Measurements from ENCODE around the gene HUNK.

Gene HUNK

GRCh38 chr21:31967334-31967733, 94.5 kb downstream of the HUNK start:
- DNase-seq: no peak

DNA sequence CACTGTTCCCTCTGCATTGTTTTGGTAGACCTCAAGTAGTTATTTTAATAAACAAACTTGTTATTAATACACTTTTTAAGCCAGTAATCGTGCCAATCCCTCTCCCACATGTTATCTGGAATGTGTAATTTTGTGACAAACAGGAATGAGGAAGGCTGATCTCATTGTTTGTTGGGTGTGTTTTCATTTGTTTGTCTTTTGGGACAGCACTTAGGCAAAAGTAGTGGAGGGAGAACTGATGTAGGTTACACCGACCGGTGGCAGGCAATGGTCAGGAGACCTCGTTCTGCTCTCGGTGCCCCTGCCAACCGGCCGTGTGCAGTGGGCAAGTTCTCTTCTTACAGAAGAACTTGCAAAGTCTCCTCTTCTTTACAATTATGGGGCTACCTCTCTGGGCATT, 99.8 kb downstream of the HUNK start:
- DNase-seq: no peak

- no peak for DNase-seq
Measured at GRCh38 chr21:31973402-31973944, 100.7 kb downstream of the HUNK start.

DNA sequence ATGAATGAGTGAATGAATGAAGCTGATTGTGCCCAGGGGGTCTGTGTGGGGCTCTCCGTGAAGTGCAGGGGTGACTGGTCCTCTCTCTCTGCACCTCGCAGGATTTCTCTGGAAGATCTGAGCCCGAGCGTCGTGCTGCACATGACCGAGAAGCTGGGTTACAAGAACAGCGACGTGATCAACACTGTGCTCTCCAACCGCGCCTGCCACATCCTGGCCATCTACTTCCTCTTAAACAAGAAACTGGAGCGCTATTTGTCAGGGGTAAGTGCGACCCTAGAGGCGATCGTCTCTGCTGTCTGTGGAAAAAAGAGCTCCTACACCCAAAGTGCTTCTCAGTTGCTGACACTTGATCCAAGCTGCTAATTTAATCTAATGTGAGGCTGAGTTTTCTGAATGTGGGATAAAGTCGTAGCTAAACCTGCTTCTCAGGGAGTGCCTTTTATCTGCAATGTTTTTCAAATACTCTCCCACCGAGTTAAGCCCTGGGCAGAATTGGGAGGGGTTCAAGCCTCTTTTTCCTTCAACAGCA, 101.7 kb downstream of the HUNK start:
- no peak for DNase-seq

GRCh38 chr21:31975491-31975890, 102.7 kb downstream of the HUNK start:
- DNase-seq: no peak

DNA sequence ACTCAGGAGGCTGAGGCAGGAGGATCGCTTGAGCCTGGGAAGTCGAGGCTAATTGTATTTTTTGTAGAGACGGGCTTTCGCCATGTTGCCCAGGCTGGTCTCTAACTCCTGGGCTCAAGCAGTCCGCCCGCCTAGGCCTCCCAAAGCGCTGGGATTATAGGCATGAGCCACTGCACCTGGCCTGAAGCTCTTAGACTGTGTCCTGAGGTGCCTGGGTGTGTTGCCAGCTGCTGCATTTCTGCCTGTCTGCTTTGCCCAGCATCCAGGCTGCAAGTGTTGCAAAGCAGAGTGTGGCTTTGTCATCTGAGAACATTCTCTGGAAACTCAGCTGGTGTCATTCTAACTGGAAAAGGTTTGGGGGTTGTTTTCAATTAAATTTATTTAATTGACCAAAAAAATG, 105.0 kb downstream of the HUNK start:
- DNase-seq: no peak

- DNase-seq: no peak
Measured at GRCh38 chr21:31983120-31983519, 110.3 kb downstream of the HUNK start.

DNA sequence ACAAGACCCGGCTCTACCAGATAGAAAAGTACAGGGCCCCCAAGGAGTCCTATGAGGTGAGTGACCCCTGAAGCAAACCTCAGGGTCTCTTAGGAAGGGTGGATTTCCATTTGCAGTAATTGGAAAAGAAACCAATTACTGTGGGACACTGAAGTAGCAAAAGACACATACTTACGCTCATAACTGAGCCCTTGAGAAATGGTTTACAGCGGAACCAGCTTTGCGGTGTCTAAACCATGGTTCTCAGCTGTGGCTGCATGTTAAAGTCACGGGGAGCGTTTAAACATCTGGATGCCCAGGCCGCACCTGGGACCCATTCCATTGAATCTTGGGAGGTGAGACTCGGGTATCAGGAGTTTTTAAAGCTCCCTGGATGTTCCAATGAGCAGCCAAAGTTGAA, 110.7 kb downstream of the HUNK start:
- no peak for DNase-seq

DNA sequence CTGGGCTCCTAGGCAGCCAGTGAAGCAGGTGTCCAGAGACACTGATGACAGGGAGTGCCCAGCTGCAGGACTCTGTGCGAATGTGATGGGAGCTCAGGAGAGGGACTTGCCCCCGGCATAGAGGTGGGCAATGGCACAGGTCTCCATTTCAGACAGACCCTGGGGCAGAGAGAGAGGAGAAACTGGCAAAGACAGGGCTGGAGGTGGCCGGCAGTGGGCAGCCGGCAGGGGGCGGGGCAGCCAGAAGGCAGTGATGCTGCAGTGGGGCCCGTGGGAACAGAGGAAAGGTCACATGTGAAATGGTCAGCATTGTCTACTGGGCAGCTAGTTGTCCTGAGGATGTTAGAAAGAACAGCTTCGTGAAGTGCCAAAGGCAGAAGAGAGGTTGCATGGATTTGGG, 112.6 kb downstream of the HUNK start:
- no peak for DNase-seq

- DNase-seq: no peak
Measured at GRCh38 chr21:31986035-31986856, 113.4 kb downstream of the HUNK start.

DNA sequence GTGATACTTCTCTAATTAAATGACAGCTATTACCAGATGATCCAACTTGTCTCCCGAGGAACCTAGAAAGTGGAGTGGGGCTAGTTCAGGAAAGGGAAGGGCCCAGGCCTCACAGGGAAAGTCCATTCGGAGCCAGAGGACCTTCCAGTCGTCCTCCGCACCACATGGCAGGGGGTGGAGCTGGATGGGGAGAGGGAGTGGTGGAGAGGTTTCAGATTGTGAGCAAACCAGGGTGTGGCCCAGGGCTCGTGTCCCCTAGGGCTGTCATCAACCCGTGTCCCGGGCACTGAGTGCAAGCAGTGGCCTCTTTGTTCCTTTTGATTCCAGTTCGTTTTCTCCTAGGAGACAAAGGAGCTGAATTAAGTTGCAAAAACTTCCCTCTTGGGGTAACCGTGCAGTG, 114.9 kb downstream of the HUNK start:
- DNase-seq: no peak

DNA sequence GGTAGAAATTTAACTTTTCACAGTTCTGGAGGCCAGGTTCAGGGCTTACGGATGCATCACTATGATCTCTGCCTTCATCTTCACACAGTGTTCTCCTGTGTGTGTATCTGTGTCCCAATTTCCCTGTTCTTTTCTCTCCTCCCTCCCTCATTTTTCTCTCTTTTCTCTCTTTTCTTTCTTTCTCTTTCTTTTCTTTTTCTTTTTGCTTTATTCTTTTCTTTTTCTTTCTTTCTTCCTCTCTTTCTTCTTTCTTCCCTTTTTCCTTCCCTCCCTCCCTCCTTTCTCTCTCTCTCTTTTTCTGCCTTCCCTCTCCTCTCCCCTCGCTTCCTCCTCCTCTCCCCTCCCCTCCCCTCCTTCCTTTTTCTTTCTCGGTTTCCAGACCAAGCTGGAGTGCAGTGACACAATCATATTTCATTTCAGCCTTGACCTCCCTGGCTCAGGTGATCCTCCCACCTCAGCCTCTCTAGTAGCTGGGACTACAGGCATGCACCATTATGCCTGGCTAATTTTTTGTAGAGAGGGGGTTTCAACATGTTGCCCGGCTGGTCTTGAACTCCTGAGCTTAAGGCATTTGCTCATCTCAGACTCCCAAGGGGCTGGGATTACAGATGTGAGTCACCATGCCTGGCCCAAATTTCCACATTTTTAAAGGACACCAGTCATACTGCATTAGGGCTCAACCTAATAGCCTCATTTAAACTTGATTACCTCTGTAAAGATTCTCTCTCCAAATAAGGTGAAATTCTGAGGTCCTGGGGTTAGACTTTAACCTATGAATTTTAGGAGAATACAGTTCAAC, 115.9 kb downstream of the HUNK start:
- no peak for DNase-seq

GRCh38 chr21:31991356-31992331, 118.8 kb downstream of the HUNK start:
- no peak for DNase-seq

DNA sequence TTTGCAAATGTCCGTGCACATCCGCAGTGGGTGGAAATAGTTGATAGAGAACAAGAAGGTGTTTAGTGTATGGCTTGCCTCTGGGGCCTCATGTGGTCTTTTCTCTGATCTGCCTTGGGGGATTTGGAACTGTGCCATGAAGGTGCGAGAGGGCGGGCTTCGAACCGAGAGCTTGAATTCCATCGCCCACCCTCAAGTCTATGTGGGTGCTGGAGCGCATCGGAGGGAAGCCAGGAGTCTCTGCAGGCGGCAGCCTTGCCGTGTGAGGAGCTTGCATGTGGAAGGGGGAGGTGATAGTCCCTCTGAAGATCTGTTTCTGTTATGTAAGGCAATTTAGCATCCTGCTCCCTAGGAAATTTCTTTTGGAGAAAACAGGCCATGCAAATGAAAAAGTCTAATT, 119.6 kb downstream of the HUNK start:
- DNase-seq: no peak

GRCh38 chr21:31993826-31994825, 121.3 kb downstream of the HUNK start:
- DNase-seq: no peak

GRCh38 chr21:31997191-31997590, 124.4 kb downstream of the HUNK start:
- DNase-seq: peak; percentile 68

GRCh38 chr21:31999810-32000468, 127.1 kb downstream of the HUNK start:
- DNase-seq: no peak

- DNase-seq: peak; percentile 66
Measured at GRCh38 chr21:32001390-32001789, 128.6 kb downstream of the HUNK start.

GRCh38 chr21:32003411-32003810, 130.6 kb downstream of the HUNK start:
- no peak for DNase-seq

DNA sequence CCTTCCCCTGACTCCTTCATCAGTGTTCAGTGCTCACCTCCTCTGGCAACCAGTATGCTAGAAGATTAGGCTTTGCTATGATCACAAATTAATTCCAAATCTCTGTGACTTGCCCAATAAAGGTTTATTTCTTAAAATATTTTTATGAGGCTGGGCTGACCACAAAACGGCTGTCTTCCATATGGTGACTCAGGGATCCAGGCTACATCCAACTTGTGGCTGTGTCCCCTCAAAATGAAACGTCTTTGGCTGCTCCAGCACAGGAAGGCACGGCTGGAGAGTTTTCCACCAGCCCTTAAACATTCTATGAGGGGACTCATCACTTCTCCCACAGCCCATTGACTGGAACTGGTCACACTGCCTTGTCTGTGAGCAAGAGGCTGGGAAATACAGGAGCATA, 131.5 kb downstream of the HUNK start:
- DNase-seq: no peak

- DNase-seq: no peak
Measured at GRCh38 chr21:32007456-32007855, 134.6 kb downstream of the HUNK start.

All from left hindlimb (tissue), 1 donor.